Measurements from ENCODE around the gene CDK6.

The CDK6 gene

GRCh38 chr7:92736870-92737269 is 99.5 kb downstream of the CDK6 start:
- DNase-seq (ENCODE audit: low read depth in 2 of 2) = no peak

GRCh38 chr7:92735707-92736106 is 100.7 kb downstream of the CDK6 start:
- no peak for DNase-seq (ENCODE audit: low read depth in 2 of 2)

DNA sequence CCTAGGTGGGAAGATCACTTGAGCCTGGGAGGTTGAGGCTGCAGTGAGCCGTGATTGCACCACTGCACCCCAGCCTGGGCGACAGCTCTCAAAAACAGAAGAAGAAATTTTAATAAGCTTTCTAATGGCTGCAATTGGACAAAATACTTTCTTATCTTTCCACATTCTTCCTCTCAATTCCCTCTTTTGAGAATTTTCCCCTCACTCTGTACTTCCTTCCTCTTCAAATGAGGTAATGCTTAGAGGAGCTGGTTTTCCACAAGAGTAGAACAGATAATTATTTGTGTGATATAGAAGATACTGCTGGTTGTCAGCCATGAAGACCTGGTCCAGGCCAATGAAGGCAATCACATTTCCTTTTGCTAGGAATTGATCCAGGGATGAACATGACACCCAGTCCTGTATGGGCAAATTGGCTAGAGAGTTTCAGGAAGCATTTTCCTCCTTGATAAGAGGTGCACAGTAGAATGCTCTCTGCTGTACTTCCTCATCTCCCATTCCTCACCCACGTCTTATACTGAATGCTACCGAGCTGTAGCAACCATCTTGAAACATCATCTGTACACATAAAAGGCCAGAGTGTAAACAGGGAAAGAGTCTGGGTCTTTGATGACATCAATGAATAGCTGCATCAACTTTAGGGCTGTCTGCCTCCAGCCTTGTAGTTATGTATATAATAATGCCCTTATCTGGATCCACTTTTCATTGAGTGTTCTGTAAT is 103.9 kb downstream of the CDK6 start:
- DNase-seq (ENCODE audit: low read depth in 2 of 2) = no peak

- peak; percentile 38 to 41 for DNase-seq (ENCODE audit: low read depth in 2 of 2)
Measured at GRCh38 chr7:92731335-92732063, 104.9 kb downstream of the CDK6 start.

DNA sequence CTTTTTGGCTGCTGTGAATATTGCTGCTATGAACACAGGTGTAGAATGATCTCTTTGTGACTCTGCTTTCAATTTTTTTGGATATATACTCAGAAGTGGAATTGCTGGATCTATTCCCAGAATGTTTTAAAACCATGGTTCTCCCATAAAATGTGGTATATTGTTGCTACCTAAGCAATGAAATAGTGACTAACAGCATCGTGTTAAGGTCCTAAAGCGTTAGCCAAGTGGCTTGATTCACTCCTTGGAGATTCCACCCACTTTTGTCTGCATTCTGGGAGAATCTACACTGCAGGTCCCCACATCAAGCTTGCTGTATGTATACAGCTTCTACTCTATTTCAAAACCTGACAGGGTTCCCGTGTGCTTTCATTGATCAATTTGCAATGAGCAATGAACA is 105.6 kb downstream of the CDK6 start:
- no peak for DNase-seq (ENCODE audit: low read depth in 2 of 2)

DNA sequence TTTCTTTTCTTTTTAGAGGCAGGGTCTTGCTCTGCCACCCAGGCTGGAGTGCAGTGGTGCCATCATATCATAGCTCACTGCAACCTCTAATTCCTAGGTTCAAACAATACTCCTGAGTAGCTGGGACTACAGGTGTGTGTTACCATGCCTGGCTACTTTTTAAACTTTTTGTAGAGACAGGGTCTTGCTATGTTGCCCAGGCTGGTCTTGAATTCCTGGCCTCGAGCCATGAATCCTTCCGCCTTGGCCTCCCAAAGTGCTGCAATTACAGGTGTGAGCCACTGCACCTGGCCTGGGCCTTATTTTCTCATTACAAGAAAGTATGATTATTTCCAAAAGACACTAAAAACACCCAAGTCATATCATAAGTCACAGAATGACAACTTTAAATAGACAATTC is 106.6 kb downstream of the CDK6 start:
- DNase-seq (ENCODE audit: low read depth in 2 of 2) = no peak

DNA sequence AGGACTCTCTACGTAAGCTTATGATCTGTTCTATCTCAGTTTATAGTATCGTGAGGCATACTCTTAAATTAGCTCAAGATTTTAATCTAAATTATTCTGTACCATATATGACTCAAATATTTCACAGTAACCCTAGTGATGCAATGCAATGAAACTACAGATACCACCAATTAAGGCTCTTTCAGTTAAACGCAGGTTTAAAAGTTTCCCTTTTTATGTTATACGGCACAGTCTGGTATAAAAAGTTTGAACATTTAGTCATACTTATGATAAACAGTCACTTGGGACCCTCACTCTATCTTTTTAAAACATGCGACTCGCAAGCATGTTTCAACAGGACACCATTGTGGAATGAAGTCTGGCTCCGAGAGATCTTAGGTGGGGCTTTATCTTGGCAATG is 107.2 kb downstream of the CDK6 start:
- DNase-seq (ENCODE audit: low read depth in 2 of 2) = no peak

- no peak for DNase-seq (ENCODE audit: low read depth in 2 of 2)
Measured at GRCh38 chr7:92727755-92728154, 108.6 kb downstream of the CDK6 start.

- DNase-seq (ENCODE audit: low read depth in 2 of 2) = no peak
Measured at GRCh38 chr7:92725161-92725925, 111.0 kb downstream of the CDK6 start.

DNA sequence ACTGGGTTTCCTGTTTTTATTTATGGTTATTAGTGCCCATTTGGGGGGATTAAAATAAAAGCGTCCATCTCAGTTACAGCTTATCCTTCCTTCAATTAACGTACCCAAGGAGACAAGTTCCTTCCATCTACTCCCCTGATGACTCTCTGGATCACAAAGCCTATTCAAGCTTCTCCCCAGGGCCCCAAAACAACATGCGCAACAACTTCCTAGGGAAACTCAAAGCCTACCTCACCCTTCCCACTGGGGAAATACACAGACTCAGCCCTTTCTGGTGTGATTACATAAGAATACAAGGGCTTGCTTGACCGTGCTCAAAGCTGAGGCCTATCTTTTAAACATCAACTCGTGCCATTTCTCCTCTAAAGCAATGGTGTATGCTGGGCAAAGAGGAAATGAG is 112.4 kb downstream of the CDK6 start:
- DNase-seq (ENCODE audit: low read depth in 2 of 2) = no peak

- DNase-seq (ENCODE audit: low read depth in 2 of 2) = no peak
Measured at GRCh38 chr7:92723205-92723604, 113.2 kb downstream of the CDK6 start.

DNA sequence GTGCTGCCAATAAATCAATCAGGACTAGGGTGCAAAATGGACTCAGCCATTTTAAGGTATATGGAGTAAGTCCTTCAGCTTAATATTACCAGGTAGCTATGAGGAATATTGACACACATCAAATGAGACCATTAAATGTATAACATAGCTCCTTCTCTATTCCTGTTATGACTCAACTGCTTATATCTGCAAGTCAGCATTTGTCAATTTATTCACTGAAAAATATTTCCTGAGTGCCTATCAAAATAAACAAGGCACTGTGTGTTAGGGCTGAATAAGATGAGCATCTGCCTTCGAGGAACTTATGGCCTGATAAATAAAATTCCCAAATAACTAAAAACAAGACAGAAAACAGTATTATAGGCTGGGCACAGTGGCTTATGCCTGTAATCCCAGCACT is 113.8 kb downstream of the CDK6 start:
- no peak for DNase-seq (ENCODE audit: low read depth in 2 of 2)

GRCh38 chr7:92720604-92721350 is 115.6 kb downstream of the CDK6 start:
- DNase-seq (ENCODE audit: low read depth in 2 of 2) = no peak

- peak; percentile 52 to 66 for DNase-seq (ENCODE audit: low read depth in 2 of 2)
Measured at GRCh38 chr7:92717993-92718716, 118.2 kb downstream of the CDK6 start.

DNA sequence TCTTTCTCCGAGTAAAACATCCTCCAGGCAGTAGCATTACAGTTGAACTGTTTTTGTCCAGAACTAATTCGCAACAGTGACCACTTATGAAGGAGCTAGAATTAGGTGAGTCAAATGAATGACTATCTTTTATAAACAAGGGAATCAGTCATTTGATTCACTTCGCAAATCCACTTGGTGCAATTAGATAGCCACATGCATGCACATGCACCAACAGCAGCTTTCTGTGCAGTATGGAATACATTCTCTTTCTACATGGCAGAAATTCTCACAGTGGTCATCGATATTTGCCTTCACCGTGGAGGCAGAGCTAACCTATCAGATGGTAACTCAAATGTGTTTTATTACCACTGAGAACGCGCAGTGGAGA is 118.8 kb downstream of the CDK6 start:
- no peak for DNase-seq (ENCODE audit: low read depth in 2 of 2)

DNA sequence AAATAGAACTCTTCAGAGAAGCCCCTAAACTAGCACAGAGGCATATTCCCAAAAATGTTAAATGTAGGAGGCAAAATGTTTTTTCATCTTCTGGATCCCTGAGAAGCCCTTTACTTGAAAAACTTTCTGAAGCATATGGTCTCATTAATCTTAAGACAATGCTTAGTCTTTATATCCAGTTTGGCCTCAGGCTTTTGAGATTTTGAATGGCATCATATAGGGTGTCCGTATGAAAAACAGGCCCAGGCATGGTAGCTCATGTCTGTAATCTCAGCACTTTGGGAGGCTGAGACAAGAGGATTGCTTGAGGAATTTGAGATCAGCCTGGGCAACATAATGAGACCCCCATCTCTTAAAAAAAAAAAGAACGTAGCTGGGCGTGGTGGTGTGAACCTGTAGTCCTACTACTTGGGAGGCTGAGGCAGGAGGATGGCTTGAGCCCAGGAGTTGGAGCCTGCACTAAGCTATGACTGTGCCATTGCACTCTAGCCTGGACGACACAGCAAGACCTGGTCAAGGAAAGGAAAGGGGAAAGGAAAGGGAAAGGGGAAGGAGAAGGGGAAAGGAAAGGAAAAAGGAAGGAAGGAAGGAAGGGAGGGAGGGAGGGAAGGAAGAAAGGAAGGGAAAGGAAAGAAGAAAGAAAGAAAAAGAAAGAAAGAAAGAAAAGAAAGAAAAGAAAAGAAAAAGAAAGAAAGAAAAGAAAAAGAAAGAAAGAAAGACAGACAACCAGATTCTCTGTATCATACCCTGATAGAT is 119.4 kb downstream of the CDK6 start:
- DNase-seq (ENCODE audit: low read depth in 2 of 2) = no peak

GRCh38 chr7:92715963-92716362 is 120.4 kb downstream of the CDK6 start:
- no peak for DNase-seq (ENCODE audit: low read depth in 2 of 2)

GRCh38 chr7:92714767-92715166 is 121.6 kb downstream of the CDK6 start:
- DNase-seq (ENCODE audit: low read depth in 2 of 2) = no peak

- DNase-seq (ENCODE audit: low read depth in 2 of 2) = no peak
Measured at GRCh38 chr7:92714280-92714679, 122.1 kb downstream of the CDK6 start.

- DNase-seq (ENCODE audit: low read depth in 2 of 2) = no peak
Measured at GRCh38 chr7:92709912-92710311, 126.5 kb downstream of the CDK6 start.

- no peak for DNase-seq (ENCODE audit: low read depth in 2 of 2)
Measured at GRCh38 chr7:92709150-92709549, 127.2 kb downstream of the CDK6 start.
